Osteocyte (in vitro differentiated cells): ENCODE data around the gene ABLIM2. TPM values are rescaled to one million over a fixed set of nuclear protein-coding genes. Genes with fewer than 3 reads are reported as not detected.

ENCODE experiments used
- DNase-seq: peaks from one replicate; pipeline ENCODE4 v3.0.0; 2021; ENCODE audit warnings: mixed read lengths; ENCODE audit not compliant: unreplicated experiment; ENCODE audit errors: extremely low spot score
- H3K27ac Mint-ChIP-seq: one replicate; pipeline ENCODE4 v1.8.0; 2021; ENCODE audit warnings: mild to moderate bottlenecking, mixed read lengths; ENCODE audit not compliant: unreplicated experiment
- H3K27me3 Mint-ChIP-seq: one replicate; pipeline ENCODE4 v1.8.0; 2021; ENCODE audit warnings: mixed read lengths; ENCODE audit not compliant: unreplicated experiment
- H3K36me3 Mint-ChIP-seq: one replicate; pipeline ENCODE4 v1.8.0; 2021; ENCODE audit warnings: mixed read lengths; ENCODE audit not compliant: unreplicated experiment
- H3K4me1 Mint-ChIP-seq: one replicate; pipeline ENCODE4 v1.8.0; 2021; ENCODE audit warnings: mixed read lengths; ENCODE audit not compliant: unreplicated experiment
- H3K4me3 Mint-ChIP-seq: one replicate; pipeline ENCODE4 v1.8.0; 2021; ENCODE audit warnings: mild to moderate bottlenecking, moderate library complexity, mixed read lengths; ENCODE audit not compliant: unreplicated experiment
- H3K9me3 Mint-ChIP-seq: one replicate; pipeline ENCODE4 v1.8.0; 2021; ENCODE audit warnings: mixed read lengths; ENCODE audit not compliant: unreplicated experiment
- CTCF ChIP-seq: fragments of 200-600 bp; sonication (generic); IDR thresholded peaks from 2 replicates; pipeline ENCODE4 v1.5.0; 2021; ENCODE audit warnings: antibody characterized with exemption, mild to moderate bottlenecking, moderate library complexity
- total RNA-seq: library from RNA; stranded (reverse); gene quantifications from 2 replicates; pipeline ENCODE4 v1.2.1, GENCODE V29; 2021

The ABLIM2 gene
- total RNA-seq, 1 donor from 2014 or later = 0.24 TPM

GRCh38 chr4:7987148-7987989, 171.2 kb downstream of the ABLIM2 start:
- DNase-seq = peak; percentile 92
- peaks cover 11% of the 10 kb centered on the region for H3K4me1 Mint-ChIP-seq
- H3K4me3 Mint-ChIP-seq = no peak overlapping the region
- H3K36me3 Mint-ChIP-seq = no peaks in the 10 kb centered on the region
- H3K9me3 Mint-ChIP-seq = no peaks in the 10 kb centered on the region
- H3K27ac Mint-ChIP-seq = no peak overlapping the region
- peaks cover 3% of the 10 kb centered on the region for H3K27me3 Mint-ChIP-seq
- peak; percentile 91 for TF ChIP-seq CTCF

GRCh38 chr4:7985891-7986441, 172.6 kb downstream of the ABLIM2 start:
- no peak for DNase-seq
- Mint-ChIP-seq H3K4me1 (peaks cover 13% of the 10 kb centered on the region), H3K36me3 (no peaks in the 10 kb centered on the region), H3K27ac (no peak overlapping the region), H3K27me3 (no peaks in the 10 kb centered on the region), H3K4me3 (peak overlapping the region; percentile 37), H3K9me3 (no peaks in the 10 kb centered on the region)
- no peak for TF ChIP-seq CTCF

GRCh38 chr4:7985072-7985471, 173.5 kb downstream of the ABLIM2 start:
- TF ChIP-seq CTCF = no peak
- peaks cover 13% of the 10 kb centered on the region for H3K4me1 Mint-ChIP-seq

GRCh38 chr4:7984286-7984925, 174.2 kb downstream of the ABLIM2 start:
- Mint-ChIP-seq H3K27ac (no peak overlapping the region), H3K27me3 (no peaks in the 10 kb centered on the region), H3K9me3 (no peaks in the 10 kb centered on the region), H3K4me1 (peaks cover 17% of the 10 kb centered on the region), H3K4me3 (no peak overlapping the region), H3K36me3 (no peaks in the 10 kb centered on the region)
- DNase-seq = no peak
- no peak for TF ChIP-seq CTCF

More at GRCh38 chr4:7985072-7985471, 173.5 kb downstream of the ABLIM2 start:
- H3K4me3 Mint-ChIP-seq = no peak overlapping the region
- H3K9me3 Mint-ChIP-seq = no peaks in the 10 kb centered on the region
- no peak for DNase-seq
- H3K27me3 Mint-ChIP-seq = no peaks in the 10 kb centered on the region
- H3K27ac Mint-ChIP-seq = no peak overlapping the region
- H3K36me3 Mint-ChIP-seq = no peaks in the 10 kb centered on the region

- TF ChIP-seq CTCF = no peak
- H3K27me3 Mint-ChIP-seq = no peaks in the 10 kb centered on the region
- H3K36me3 Mint-ChIP-seq = no peaks in the 10 kb centered on the region
- no peaks in the 10 kb centered on the region for H3K9me3 Mint-ChIP-seq
- H3K27ac Mint-ChIP-seq = no peak overlapping the region
- DNase-seq = no peak
- peaks cover 27% of the 10 kb centered on the region for H3K4me1 Mint-ChIP-seq
- no peak overlapping the region for H3K4me3 Mint-ChIP-seq
Measured at GRCh38 chr4:7983296-7983695, 175.3 kb downstream of the ABLIM2 start.
